Stimulated activated CD4-positive, alpha-beta T cell treated with anti-CD3 and anti-CD28 coated beads, Interleukin-2, amount 100 ng/mL, for 4 hours (primary cell): ENCODE data around the gene IMPG1.

ENCODE experiments used
- DNase-seq: peaks from one replicate; pipeline ENCODE4 v3.0.0-alpha.2; 2020; ENCODE audit warnings: low read depth

Gene IMPG1

GRCh38 chr6:75892384-75892783 lies 180.1 kb downstream of the IMPG1 start:
- no peak for DNase-seq

GRCh38 chr6:75884822-75885221 lies 187.6 kb downstream of the IMPG1 start:
- DNase-seq: no peak

GRCh38 chr6:75882734-75883133 lies 189.7 kb downstream of the IMPG1 start:
- DNase-seq: no peak

GRCh38 chr6:75880305-75880704 lies 192.2 kb downstream of the IMPG1 start:
- DNase-seq: no peak

- no peak for DNase-seq
Observed at GRCh38 chr6:75876152-75876551, 196.3 kb downstream of the IMPG1 start.

GRCh38 chr6:75874224-75874623 lies 198.2 kb downstream of the IMPG1 start:
- no peak for DNase-seq
